Lung microvascular endothelial cell (primary cell): ENCODE data around the gene BABAM1. TPM values are rescaled to one million over a fixed set of nuclear protein-coding genes. Genes with fewer than 3 reads are reported as not detected.

ENCODE experiments used
- DNase-seq, 2 donors: peaks; one replicate each; pipeline versions ENCODE4 v3.0.0 to v3.0.0-alpha.2; 2010; ENCODE audit warnings: low read depth in 2 of 2
- total RNA-seq: library from RNA; depleted of rRNA; stranded (reverse); fragments of >200 nt; gene quantifications from 2 replicates; pipeline ENCODE4 v1.2.1, GENCODE V29; 2014

The BABAM1 gene
- total RNA-seq, 1 donor from 2014 or later: 61.3 TPM

DNA sequence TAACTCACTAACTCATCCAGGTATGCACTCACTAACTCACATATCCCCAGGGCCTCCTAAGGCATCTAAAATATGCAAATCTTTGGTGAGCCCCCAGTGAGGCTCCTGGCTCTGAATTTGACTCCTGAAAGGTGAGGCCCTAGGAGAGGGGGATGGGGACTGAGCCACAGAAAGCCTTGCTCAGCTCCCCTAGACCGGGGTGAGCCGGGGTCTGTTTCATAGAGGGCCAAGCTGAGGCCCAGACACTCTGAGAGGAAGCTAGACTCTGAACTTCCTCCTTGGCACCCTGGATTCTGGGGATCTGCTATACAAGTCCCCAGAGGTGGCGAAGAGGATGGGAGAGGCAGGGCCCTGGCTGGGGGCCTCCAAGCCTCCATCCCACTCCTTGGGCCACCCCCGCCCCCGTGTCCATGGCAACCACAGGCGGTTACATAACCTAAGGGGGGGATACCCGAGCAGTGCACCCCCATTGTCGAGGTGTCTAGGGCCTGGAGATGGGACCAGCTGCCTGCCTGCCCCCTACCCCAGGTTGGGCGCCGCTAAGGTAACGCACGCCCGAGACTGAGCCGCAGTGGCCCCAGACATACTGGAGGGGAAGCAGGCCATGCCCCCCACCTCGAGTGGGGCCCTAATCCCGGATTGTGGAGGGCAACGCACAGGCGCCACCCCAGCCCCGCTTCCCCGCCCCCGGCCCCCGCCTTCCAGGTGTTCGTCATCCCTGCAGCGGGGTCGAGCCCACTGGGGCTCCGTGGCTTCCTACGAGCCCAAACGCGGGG, 35.3 kb downstream of the BABAM1 start:
- DNase-seq: no peak

DNA sequence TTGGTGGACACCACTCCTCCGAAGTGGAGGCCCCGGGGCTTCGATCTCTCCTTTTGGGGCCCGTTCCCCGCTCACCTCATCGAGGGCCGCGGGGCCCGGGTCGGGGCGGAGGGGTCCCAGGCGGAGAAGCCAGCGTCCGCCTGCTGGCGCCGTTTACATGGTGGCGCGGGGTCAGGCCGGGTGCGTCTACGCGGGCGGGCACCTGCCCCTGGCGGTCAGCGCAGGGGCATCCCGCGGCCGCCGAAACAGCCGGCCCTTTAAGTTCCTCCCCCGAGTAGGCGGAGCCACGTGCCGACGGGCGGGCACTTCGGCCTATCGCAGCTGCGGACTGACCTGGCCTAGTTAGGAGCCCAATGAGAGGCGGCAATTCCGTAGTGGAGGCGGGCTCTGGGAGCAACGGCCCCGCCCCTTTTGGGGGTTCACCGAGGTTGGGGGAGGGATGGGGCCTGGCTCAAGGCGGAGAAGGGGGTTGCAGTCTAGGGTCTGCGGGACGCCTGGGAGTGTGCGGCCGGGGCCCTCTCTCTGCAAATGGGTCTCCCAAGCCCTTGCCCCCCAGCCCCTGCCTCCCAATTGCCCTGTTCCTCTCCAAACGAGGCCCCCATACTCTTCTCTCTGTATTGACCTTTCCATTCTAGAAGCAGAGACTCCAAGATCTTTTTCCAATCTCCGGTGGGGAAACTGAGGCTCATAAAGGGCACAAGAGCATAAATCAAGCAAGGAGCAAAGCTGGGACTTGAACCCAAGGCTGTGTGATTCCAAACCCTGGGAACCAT, 36.1 kb downstream of the BABAM1 start, which contains the start of gene ABHD8:
Gene ABHD8, minus strand, starts transcription at position 259 of the 773 bp plus-strand sequence. CDS start 1,809 bp downstream, outside the sequence.
- DNase-seq: peak; percentile 96 to 97

DNA sequence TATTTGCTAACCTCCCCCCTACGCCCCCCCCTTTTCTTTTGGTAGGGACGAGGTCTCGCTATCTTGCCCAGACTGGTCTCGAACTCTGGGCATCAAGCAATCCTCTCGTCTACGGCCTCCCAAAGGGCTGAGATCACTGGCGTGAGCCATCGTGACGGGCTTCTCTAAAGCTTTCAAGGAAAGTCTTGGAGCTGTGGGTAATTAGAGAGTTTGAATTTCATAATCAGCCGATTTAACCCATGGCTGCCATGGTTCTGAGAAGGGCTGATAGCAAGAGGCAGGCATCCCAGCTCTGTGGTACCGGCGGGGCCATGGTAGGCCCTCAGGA, 36.7 kb downstream of the BABAM1 start:
- DNase-seq: no peak

DNA sequence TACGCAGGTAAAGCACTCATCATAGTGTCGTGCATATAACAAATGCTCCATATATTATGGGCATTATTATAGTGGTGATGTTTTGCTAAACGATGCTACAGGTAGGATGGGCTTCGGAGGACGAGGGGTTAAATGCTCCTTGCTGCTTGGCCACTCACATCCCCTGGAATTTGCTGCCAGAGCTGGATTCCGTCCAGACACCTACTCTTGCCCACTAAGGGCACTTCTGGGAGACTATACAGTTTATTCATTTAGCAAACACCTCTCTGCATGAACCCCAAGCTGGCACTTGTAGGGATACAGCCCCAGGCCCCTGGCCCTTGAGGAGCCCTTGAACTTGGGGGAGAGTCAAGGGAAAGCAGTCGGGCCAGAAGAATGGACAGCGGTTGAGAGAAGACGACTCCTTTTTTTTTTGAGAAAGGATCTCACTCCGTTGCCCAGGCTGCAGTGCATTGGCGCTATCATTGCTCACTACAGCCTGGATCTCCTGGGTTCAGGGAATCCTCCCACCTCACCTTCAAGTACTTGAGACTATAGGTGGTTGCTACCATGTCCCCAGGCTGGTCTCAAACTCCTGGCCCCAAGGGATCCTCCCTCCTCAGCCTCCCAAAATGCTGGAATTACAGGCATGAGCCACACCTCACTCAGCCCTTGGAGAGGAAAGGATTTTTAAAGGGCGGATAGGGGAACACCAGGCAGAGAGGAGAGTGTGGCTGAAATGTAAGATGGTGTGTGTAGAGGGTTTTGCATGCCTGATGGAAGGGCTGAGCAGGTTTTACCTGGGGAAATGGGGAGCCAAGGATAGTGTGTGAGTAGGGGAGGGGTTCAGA, 37.4 kb downstream of the BABAM1 start:
- no peak for DNase-seq

DNA sequence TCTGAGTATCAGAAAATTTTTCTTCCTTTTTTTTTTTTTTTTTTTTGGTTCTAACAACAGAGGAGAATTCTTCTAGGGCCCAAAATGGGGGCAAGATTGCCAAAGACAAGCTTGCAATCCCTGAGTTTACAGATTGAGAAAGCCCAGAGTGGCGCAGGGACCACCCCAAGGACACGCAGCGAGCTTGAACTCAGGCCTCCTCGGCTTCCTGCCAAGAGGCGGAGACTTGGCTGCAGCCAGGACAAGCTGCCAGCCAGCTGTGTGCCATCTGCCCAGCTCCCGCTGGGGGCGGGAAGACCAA, 37.9 kb downstream of the BABAM1 start:
- DNase-seq: no peak

DNA sequence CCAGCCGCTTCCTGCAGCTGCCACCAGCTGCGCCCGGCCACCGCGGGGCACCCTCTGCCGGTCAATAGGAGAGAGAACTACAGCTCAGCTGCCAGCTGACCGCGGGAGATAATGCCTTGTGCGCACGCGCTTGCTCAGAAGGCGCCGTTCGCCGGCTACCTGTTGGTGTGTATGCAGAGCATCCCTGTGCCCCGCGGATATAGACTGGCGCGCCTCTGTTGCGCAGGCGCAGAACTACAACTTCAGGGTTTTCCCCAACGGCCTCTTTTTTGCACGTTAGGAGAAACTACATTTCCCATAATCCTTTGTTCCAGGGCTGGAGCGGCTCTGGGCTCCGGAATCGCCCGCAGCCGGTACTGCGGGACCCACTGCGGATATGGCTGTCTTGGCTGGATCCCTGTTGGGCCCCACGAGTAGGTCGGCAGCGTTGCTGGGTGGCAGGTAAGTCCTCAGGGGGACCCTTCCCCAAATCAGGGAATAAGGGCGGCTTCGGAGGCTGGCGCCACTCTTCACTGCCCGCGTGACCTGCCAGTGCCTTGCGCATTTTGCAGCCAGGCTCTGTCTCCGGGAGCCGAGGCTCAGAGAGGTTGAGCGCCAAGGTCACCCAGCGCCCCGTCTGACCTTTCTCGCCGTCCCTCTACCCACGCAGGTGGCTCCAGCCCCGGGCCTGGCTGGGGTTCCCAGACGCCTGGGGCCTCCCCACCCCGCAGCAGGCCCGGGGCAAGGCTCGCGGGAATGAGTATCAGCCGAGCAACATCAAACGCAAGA, 38.5 kb downstream of the BABAM1 start, which contains the start of gene MRPL34:
Gene MRPL34, plus strand, starts transcription at position 356 of the 768 bp plus-strand sequence. Its CDS starts 21 bp downstream, at position 377.
- peak; percentile 98 to 99 for DNase-seq

DNA sequence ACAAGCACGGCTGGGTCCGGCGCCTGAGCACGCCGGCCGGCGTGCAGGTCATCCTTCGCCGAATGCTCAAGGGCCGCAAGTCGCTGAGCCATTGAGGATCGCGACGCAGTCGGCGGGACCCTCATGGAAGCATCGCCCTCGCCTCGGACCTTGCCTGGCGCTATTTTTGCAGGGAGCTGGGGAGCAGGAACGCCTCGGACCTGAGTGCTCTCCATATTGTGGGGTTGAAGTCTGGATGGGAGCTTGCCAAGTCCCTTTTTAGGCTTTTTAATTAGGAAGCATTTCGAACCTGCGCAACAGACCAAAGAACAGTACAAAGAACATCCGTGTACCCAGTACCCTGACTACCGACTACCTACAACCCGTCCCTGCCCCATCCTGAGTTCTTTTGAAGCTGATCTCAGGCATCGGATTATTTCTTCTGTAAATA, 39.1 kb downstream of the BABAM1 start:
- no peak for DNase-seq

DNA sequence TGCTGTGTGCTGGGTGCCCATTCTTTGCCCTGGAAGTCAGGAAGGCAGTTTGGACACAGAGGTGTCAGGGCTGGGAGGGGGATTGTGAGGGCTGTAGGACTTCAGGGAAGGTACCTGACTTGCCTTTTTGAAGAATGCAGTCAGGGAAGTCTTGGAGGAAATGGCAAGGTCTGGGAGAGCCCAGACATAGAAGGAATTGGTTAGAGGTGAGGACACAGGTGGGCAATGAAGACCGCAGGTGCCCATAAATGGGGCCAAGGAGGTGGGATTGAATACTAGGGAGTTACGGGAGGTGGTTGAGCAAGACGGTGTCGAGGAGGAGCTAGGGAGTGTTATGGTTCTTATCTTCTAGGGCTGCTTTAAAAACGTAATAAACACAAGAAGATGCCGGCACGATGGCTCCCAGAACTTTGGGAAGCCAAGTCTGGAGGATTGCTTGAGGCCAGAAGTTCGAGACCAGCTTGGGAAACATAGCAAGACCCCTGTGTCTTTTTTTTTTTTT, 40.7 kb downstream of the BABAM1 start:
- no peak for DNase-seq

DNA sequence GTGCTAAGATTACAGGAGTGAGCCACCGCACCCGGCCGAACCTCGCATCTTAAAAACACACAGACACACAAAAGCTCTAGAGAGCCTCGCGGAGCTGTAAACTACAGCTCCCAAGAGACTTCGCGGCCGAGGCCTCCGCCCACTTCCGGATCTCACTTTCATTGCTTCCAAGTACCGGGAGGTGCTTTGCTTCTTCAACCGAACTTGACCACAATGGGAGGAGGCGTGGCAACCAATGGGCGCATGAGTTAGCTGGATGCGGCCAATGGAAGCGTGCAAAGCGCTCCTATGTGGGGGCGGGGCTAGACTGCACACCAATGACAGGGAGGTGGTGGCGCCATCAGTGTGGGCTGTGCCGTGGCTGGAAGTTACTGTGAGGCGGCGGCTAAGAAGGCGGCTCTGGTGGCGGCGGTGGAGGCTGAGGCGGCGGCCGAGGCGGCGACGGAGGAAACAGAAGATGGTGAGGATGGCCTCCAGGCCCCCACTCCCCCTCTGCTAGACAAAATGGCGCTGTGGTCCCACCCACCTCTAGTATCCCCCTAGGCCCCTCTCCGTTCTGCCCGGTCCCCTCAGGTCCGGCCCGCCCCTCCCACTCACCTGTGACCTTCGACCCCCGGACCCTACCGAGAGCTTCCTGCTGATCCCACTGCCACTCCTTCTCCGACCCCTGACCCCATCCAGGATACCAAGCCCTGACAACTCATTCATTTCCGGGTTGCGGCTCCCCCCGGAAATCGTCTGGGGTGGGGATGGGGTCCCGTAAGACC, 42.1 kb downstream of the BABAM1 start, which contains the start of gene DDA1:
Gene DDA1, plus strand, starts transcription at position 366 of the 767 bp plus-strand sequence. Its CDS starts 92 bp downstream, at position 458.
- DNase-seq: peak; percentile 100

DNA sequence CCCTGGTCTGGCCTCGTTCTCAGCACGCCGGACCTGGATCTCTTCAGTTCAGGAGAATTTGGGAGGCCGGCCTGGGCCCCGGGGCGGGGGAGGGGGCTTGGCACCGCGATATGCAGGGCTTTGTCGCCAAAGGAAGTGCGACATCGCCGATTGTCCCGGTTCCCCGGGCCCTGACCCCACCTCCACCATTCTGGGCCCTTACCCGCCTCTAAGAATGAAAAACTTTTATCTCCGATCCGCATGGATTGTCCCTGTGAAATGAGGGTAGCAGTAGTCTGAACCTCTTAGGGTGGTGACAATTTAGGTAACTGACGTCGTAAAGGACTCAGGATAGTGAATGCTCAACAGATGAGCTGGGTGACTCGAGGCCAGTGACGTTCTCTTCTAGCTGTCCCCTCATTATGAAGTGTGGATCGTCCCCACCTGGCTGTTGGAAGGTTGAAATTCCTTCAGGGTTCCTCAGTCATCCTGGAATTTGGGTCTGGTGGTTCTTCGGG, 42.8 kb downstream of the BABAM1 start:
- DNase-seq: peak in 1 of 2 donors; percentile 48

DNA sequence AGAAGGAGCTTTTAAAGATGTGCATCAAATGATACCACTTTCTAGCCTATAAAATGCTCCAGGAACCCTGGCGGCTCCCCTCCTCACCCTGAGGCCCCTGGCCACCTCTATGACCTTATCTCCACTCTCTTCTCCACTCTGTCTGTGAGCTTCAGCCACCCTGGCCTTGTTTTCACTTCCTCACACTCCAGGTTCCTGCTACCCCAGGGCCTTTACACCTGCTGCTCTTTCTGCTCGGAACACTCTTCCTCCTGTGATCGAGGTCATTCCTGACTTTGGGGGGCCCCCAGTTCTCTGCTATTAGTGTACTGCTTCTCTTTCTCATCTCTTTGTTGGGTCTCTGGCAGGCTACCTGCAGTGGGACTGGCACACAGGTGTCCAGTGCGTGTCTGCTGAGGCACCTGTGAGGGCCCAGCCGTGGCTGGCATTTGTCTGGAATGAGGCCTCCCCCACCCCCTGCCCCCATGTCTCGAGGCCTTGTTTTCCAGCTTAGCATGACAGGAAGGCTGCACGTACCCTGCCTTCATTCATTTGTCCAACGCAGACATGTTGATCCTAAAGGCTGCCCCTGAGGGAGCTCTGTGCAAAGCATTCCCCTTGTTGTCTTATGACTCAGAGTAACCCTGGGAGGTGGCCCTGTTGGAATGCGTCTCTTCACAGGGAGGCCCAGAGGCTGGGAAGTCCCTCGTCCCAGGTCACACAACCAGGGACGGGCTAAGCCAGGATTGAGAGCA, 44.4 kb downstream of the BABAM1 start:
- DNase-seq: peak in 1 of 2 donors; percentile 60

DNA sequence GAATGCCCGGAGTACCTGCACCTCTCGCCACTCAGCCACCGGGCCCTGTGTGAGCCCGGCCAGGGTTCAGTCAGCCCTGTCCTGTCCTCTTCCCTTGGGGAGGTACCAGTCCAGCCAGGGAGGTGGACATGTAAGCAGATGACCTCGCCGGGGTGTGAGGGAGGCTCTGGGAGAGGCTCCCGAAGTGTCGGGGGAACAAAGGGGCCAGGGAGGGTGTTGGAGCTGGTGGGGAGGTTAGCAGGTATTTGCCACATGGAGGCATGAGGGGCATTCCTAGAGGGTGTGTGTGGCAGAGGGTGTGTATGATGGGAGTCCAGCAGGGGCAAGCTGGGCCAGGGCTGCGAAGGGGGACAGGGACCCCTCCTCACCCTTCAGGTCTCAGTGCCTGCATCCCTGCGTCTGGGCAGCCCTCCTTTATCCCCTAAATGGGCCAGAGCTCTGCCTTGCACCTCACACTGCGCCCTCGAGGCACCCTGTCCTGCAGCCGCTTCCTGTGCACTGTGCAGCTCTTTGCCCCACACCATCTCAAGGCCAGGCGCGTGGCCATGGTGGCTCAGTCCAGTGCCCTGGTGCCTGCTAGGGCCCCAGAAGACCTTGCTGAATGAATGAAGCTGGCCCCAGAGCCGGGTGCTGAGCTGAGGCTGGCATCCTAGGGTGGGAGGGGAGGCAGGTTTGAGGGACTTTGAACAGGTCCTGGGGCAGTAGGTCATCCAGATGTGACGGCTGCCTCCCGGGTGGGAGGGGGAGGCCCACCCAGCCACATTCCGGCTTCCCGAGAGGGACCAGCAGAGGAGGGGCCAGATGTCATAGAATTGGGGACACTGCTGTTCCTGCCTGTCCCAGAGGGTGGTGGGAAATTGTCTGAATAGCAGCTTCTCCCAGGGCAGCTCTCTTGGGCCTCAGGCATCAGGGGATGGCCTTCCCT, 45.2 kb downstream of the BABAM1 start:
- DNase-seq: no peak

DNA sequence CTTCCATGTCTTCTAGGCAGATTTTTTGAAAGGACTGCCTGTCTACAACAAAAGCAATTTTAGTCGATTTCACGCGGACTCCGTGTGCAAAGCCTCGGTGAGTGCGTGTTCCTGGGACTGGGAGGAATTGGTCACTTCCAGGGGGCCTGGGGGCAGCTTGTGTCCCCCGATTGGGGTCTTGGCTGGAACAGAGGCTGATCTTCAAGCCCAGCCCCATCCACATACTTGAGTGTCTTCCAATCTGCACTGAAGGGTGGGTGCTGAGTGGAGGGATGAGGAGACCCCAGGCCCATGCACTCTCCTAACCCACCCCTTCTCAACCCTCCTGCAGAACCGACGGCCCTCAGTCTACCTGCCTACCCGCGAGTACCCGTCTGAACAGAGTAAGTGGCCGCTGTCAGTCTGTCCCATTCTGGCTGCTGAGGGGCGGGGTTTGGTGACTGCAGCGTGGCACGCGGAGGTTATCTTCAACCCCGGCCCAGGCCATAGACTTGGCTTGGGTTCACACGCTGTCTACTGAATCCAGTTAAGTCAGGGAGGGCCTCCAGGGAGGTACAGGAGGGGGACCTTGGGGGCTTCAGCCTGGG, 46.9 kb downstream of the BABAM1 start:
- DNase-seq: no peak

DNA sequence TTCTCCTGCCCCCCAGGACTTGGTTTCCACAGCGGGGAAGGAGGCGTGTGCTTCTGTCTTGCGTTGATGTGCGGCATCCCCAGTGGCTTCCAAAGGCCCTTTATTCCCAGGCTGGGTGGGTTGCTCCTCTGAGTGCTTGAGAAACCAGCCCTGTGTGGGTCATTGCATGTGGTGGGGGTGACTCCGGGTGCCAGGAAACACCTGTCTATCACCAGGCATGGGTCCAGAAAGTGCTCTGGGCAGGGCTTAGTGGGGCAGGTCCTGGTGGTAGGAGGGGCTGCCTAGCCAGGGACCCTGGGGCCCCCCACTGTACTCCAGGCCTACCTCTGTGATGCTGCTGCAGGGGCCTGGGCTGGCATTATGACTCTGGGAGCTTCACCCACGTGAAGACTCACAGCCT, 51.7 kb downstream of the BABAM1 start:
- DNase-seq: peak in 1 of 2 donors; percentile 59

DNA sequence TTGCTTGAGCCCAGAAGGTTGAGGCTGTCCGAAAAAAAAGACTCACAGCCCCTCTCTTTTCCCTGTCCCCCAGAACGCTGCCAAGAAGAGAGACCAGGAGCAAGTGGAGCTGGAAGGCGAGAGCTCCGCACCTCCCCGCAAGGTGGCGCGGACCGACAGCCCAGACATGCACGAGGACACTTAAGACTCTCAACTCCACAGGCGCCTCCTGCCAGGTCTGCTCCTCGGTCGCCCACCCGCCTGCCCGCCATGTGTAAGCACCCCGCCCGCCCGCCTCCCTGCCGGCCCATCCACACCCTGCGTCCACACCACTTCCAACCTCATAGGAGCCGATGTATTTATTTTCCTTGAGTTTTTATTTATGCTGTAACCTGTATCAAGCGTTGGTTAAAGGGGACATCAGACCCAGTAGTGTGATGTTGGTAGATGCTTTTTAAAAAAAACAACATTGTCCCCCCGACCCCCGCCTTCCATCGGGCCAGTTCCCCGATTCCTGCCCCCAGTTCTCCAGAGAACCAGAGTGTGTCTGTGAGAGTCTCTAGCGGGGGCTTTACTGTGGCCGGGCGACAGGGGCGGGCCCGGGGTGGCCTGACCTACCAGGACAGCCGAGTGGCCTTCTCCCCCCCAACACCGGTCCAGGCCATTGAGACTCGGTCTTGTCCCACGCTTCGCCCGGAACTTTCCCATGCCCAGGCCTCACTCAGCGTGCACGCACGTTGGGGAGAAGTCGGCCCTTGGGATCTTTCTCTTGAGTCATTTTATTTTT, 52.4 kb downstream of the BABAM1 start:
- DNase-seq: no peak

DNA sequence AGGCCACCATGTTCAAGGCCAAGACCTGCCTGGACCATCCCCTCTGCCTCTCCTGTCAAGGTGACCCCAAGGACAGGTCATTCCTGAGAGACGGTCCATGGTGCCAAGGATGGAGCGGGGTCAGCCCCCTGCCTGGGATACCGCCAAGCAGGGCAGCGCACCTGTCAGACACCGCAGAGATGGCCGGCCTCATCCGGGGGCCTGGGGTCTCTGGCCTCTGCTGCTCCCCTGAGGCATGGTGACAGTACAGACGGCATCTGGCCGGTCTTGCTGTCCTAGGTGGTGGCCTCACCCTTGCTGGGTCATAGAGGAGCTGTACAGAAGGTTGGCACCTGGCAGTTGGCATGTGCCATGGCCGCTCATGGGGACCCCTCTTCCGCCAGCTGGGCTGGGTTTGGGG, 53.2 kb downstream of the BABAM1 start:
- no peak for DNase-seq
